Astrocyte of the cerebellum (primary cell): ENCODE data around the gene ANKRD13D.

Experiments
- DNase-seq: peaks from one replicate; pipeline ENCODE4 v3.0.0-alpha.2; 2011; ENCODE audit warnings: low read depth
- H3K4me3 ChIP-seq: 2 replicates; pipeline ENCODE4 v1.5.1; 2011; ENCODE audit warnings: mild to moderate bottlenecking, low read depth, low read length, moderate library complexity
- CTCF ChIP-seq: IDR thresholded peaks from 2 replicates; pipeline ENCODE4 v1.5.1; 2012; ENCODE audit warnings: low read length, low read depth, moderate library complexity, mild to moderate bottlenecking; ENCODE audit errors: missing control alignments
- in situ Hi-C: cut with HindIII; loops from 2 replicates; pipeline ENCODE4 v1.10.0; 2017; ENCODE audit warnings: low sequenced_read_pairs

Gene ANKRD13D

GRCh38 chr11:67300756-67301312 lies 11.7 kb downstream of the ANKRD13D start:
- DNase-seq = no peak
- TF ChIP-seq CTCF = no peak
- no peak overlapping the region for H3K4me3 ChIP-seq
- in situ Hi-C loops = no loop called here

- H3K4me3 ChIP-seq = no peak overlapping the region
- in situ Hi-C loops = no loop called here
- no peak for DNase-seq
- TF ChIP-seq CTCF = no peak
These were observed 12.3 kb downstream of the ANKRD13D start for GRCh38 chr11:67301313-67301921.

- no peak for DNase-seq
- in situ Hi-C loops = no loop called here
- H3K4me3 ChIP-seq = no peak overlapping the region
- TF ChIP-seq CTCF = no peak
These were observed 12.9 kb downstream of the ANKRD13D start for GRCh38 chr11:67301951-67302516.

GRCh38 chr11:67302571-67303131 lies 13.5 kb downstream of the ANKRD13D start:
- TF ChIP-seq CTCF = no peak
- in situ Hi-C loops = no loop called here
- peak overlapping the region; percentile 77 for H3K4me3 ChIP-seq
- peak; percentile 19 for DNase-seq

- no peak for TF ChIP-seq CTCF
These were observed 14.2 kb downstream of the ANKRD13D start, which contains the start of gene SSH3 for GRCh38 chr11:67303132-67303834. Gene SSH3, plus strand, starts transcription at chr11:67303530. Its CDS starts 96 bp downstream, at chr11:67303626.

GRCh38 chr11:67303835-67304411 lies 14.8 kb downstream of the ANKRD13D start:
- in situ Hi-C loops = no loop called here
- H3K4me3 ChIP-seq = peak overlapping the region; percentile 77
- no peak for DNase-seq
- no peak for TF ChIP-seq CTCF

More at GRCh38 chr11:67303132-67303834, 14.2 kb downstream of the ANKRD13D start, which contains the start of gene SSH3:
- no peak for DNase-seq
- H3K4me3 ChIP-seq = peak within 1 kb of the TSS; percentile 77
- in situ Hi-C loops = no loop called here
